Kidney (tissue), 14 donors: Measurements from ENCODE around the gene RAN. TPM values are rescaled to one million over a fixed set of nuclear protein-coding genes. Genes with fewer than 3 reads are reported as not detected.

ENCODE experiments used
- DNase-seq, 5 donors: peaks; one replicate each; pipeline ENCODE4 v3.0.0-alpha.2; 2013 to 2020
- FAIRE-seq: peaks from 2 replicates; lab custom pipeline; 2012; peaks lifted over from hg19 to GRCh38; lab: Jason Lieb, UNC
- H3K27ac ChIP-seq, 2 donors: one replicate each; pipeline ENCODE4 v1.7.0; 2013; ENCODE audit warnings: low read depth in 2 of 2, low read length in 2 of 2, inconsistent platforms in 1 of 2
- H3K27me3 ChIP-seq: one replicate; pipeline ENCODE4 v1.7.1; 2013; ENCODE audit warnings: low read length, inconsistent platforms; ENCODE audit not compliant: control insufficient read depth, insufficient read depth
- H3K36me3 ChIP-seq, 3 donors: one replicate each; pipeline versions ENCODE4 v1.7.0 to v1.7.1; 2013; ENCODE audit warnings: low read length in 3 of 3, control low read depth in 1 of 3, inconsistent platforms in 1 of 3; ENCODE audit not compliant: insufficient read depth in 3 of 3, control insufficient read depth in 2 of 3
- H3K4me1 ChIP-seq, 3 donors: one replicate each; pipeline versions ENCODE4 v1.7.0 to v1.7.1; 2013; ENCODE audit warnings: low read length in 3 of 3, inconsistent platforms in 1 of 3, low read depth in 1 of 3; ENCODE audit not compliant: control insufficient read depth in 2 of 3, insufficient read depth in 2 of 3
- H3K4me3 ChIP-seq, 3 donors: one replicate each; pipeline versions ENCODE4 v1.7.0 to v1.8.1; 2013; ENCODE audit warnings: low read length in 3 of 3, control low read depth in 1 of 3, inconsistent platforms in 1 of 3
- H3K9ac ChIP-seq, 3 donors: one replicate each; pipeline versions ENCODE4 v1.7.0 to v1.7.1; 2013; ENCODE audit warnings: low read length in 3 of 3, control low read depth in 1 of 3, inconsistent platforms in 1 of 3
- H3K9me3 ChIP-seq, 3 donors: one replicate each; pipeline versions ENCODE4 v1.7.0 to v1.7.1; 2013; ENCODE audit warnings: low read length in 3 of 3, control low read depth in 1 of 3, inconsistent platforms in 1 of 3; ENCODE audit not compliant: control insufficient read depth in 2 of 3, insufficient read depth in 1 of 3
- intact Hi-C: fragments of 100-400 bp; cut with DNase I; formaldehyde crosslinking; loops from one replicate; pipeline ENCODE4 v1.11.1; 2022
- polyA plus RNA-seq: library from polyadenylated mRNA; stranded (reverse); fragments of 350-450 nt; fragmentation: Illumina TruSeq; extraction: RNeasy Lipid Tissue Mini Kit (QIAGEN cat#74804); gene quantifications from one replicate; pipeline ENCODE4 v1.2.3, GENCODE V29; 2014; ENCODE audit warnings: low read depth, low replicate concordance; ENCODE audit not compliant: insufficient read depth
- total RNA-seq: library from RNA; stranded (reverse); fragmentation: NEBNext Ultra II Directional; extraction: Animal tissue kit (Norgen Biotek cat#: 25700); gene quantifications from one replicate; pipeline ENCODE4 v1.2.1, GENCODE V29; 2021
- TF ChIP-seq, protein P1 (sequence below): IDR thresholded peaks from 3 replicates; pipeline ENCODE4 v1.5.1; 2012; ENCODE audit warnings: mild to moderate bottlenecking, moderate library complexity, borderline replicate concordance; ENCODE audit not compliant: insufficient read depth; ENCODE audit errors: extremely low read depth
- donor health status: control.
- donor health status: control.
- donor health status: control.
- donor health status: control.
- donor health status: control.
- donor health status: DM: yes; HTN: yes; CAD: no.
- donor health status: Normal renal cell carcinoma (clear cell type).

Gene RAN
- total and polyA plus RNA-seq, 2 donors from 2014 or later = 369 to 422 TPM

DNA sequence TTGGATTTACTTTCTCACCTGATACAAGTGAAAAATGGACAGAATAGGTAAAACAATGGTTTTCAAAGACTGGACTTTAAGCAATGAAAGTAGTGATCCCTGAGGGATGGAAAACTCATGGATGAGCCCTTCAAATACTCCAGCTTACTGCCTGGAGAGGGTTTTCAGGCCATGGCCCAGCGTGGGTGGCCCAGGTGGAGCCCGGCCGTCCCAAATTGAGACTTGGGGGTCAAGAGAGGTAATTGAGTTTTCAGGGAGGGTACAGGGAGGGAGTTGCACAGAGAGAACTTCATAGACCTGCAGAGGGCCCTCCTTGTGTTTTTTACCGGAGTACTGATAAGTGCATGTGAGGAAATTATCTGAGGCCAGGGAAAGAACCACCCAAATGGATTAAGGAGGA is 37.2 kb downstream of the RAN start:
- DNase-seq (no peak), FAIRE-seq (no peak)
- Histone ChIP-seq H3K27ac (no peak overlapping the region), H3K9ac (no peak overlapping the region), H3K4me1 (no peaks in the 10 kb centered on the region), H3K27me3 (no peaks in the 10 kb centered on the region), H3K9me3 (peaks cover 0 to 6% (median 0%) of the 10 kb centered on the region in 3 donors), H3K4me3 (no peak overlapping the region), H3K36me3 (no peaks in the 10 kb centered on the region)
- TF ChIP-seq, protein P1, sequence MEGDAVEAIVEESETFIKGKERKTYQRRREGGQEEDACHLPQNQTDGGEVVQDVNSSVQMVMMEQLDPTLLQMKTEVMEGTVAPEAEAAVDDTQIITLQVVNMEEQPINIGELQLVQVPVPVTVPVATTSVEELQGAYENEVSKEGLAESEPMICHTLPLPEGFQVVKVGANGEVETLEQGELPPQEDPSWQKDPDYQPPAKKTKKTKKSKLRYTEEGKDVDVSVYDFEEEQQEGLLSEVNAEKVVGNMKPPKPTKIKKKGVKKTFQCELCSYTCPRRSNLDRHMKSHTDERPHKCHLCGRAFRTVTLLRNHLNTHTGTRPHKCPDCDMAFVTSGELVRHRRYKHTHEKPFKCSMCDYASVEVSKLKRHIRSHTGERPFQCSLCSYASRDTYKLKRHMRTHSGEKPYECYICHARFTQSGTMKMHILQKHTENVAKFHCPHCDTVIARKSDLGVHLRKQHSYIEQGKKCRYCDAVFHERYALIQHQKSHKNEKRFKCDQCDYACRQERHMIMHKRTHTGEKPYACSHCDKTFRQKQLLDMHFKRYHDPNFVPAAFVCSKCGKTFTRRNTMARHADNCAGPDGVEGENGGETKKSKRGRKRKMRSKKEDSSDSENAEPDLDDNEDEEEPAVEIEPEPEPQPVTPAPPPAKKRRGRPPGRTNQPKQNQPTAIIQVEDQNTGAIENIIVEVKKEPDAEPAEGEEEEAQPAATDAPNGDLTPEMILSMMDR = no peak
- intact Hi-C loops = no loop called here

DNA sequence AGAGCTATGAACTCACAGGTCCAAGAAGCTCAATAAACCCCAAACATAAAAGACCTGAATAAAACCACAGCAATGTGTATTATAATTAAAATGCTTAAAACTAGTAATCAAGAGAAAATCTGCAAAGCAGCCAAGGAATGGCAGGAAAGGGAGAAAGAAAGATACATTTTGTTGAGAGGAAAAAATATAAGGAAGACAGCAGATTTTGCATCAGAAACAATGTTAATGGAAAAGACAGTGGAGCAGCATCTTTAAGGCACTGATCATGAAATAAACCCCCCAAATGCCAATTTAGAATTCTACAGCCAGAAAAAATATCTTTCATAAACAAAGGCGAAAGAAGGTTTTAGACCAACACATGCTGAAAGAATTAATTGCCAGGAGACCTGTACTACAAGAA is 39.3 kb downstream of the RAN start:
- no peaks in the 10 kb centered on the region for H3K4me1 ChIP-seq
- DNase-seq (no peak), FAIRE-seq (no peak)
- H3K4me3 ChIP-seq = no peak overlapping the region
- H3K9me3 ChIP-seq = peaks cover 0 to 6% (median 0%) of the 10 kb centered on the region in 3 donors
- H3K9ac ChIP-seq = no peak overlapping the region
- no peaks in the 10 kb centered on the region for H3K36me3 ChIP-seq
- TF ChIP-seq, protein P1 = no peak
- no peaks in the 10 kb centered on the region for H3K27me3 ChIP-seq
- no peak overlapping the region for H3K27ac ChIP-seq
- intact Hi-C loops = no loop called here

DNA sequence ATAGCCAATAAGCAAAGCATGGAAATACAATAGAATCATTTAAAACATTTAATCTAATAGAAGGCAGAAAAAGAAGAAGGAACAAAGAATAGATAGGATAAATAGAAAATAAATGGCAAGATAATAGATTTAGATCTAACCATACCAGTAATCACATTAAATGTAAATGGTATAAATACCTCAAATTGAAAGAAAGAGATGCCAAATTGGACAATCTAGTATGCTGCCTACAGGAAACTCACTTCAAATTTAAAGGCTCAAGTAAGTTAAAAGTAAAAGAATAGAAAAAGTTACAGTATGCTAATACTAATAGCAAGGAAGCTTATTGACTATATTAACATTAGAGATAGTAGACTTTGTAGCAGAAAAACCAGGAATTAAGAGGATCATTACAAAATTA is 40.1 kb downstream of the RAN start:
- TF ChIP-seq, protein P1 = no peak
- intact Hi-C loops = no loop called here
- no peak overlapping the region for H3K9ac ChIP-seq
- H3K36me3 ChIP-seq = no peaks in the 10 kb centered on the region
- peaks cover 0 to 4% (median 0%) of the 10 kb centered on the region in 3 donors for H3K4me1 ChIP-seq
- H3K27ac ChIP-seq = no peak overlapping the region
- H3K9me3 ChIP-seq = peaks cover 0 to 6% (median 0%) of the 10 kb centered on the region in 3 donors
- DNase-seq (no peak), FAIRE-seq (no peak)
- H3K4me3 ChIP-seq = no peak overlapping the region
- no peaks in the 10 kb centered on the region for H3K27me3 ChIP-seq
